ENCODE measurements around the gene PRICKLE1.

DNA sequence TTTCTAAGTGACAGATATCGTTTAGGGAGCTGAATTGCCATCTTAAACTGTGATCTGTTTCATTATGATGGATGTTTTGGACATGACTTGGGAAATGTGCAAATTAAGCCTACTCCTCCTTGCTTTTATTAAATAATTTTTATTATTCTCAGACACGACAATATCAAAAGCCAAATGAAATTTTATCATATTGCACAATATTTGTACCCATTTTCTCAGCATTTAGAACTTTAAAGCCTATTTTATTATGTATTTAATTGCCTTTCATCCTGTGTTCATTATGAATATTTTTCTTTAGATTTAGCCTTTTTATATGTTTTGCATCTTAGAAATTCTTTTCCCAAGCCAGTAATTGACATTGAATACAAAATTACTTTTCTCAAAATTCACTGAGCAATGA lies 160.7 kb downstream of the PRICKLE1 start:
- no peak for TF ChIP-seq POLR2AphosphoS5 (IDR thresholded peaks at IDR 0.05)
- TF ChIP-seq, protein P1, sequence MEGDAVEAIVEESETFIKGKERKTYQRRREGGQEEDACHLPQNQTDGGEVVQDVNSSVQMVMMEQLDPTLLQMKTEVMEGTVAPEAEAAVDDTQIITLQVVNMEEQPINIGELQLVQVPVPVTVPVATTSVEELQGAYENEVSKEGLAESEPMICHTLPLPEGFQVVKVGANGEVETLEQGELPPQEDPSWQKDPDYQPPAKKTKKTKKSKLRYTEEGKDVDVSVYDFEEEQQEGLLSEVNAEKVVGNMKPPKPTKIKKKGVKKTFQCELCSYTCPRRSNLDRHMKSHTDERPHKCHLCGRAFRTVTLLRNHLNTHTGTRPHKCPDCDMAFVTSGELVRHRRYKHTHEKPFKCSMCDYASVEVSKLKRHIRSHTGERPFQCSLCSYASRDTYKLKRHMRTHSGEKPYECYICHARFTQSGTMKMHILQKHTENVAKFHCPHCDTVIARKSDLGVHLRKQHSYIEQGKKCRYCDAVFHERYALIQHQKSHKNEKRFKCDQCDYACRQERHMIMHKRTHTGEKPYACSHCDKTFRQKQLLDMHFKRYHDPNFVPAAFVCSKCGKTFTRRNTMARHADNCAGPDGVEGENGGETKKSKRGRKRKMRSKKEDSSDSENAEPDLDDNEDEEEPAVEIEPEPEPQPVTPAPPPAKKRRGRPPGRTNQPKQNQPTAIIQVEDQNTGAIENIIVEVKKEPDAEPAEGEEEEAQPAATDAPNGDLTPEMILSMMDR (IDR thresholded peaks at IDR 0.05) = no peak
